Measurements from ENCODE around the gene TTC27. TPM values are rescaled to one million over a fixed set of nuclear protein-coding genes. Genes with fewer than 3 reads are reported as not detected.
A peak's percentile ranks its signal among the peaks of the same experiment; 100 is the strongest.

TTC27 gene
- polyA plus RNA-seq, 1 donor (not counting 4 experiments of a cell fraction or from before 2014, with no cell fraction given) = 28.7 TPM

GRCh38 chr2:32804205-32804604, 176.4 kb downstream of the TTC27 start:
- Histone ChIP-seq H3K27me3 (ENCODE audit: control insufficient read depth, extremely low read depth, insufficient read depth, low read length) (no peaks in the 10 kb centered on the region), H3K9me3 (ENCODE audit: control insufficient read depth, low read depth, low read length) (no peaks in the 10 kb centered on the region), H3K4me2 (ENCODE audit: control insufficient read depth, extremely low read depth, insufficient read depth, low read depth, low read length) (no peak overlapping the region), H3K4me1 (ENCODE audit: control insufficient read depth, extremely low read depth, insufficient read depth, low read length) (peaks cover 11% of the 10 kb centered on the region), H4K20me1 (ENCODE audit: control insufficient read depth, extremely low read depth, insufficient read depth, low read length) (no peaks in the 10 kb centered on the region), H3K36me3 (ENCODE audit: control insufficient read depth in 2 of 2, extremely low read depth in 1 of 2, insufficient read depth in 2 of 2, low read length in 2 of 2) (no peaks in the 10 kb centered on the region), H3K27ac (ENCODE audit: control insufficient read depth, insufficient read depth, low read length) (no peak overlapping the region), H3K9me1 (ENCODE audit: control insufficient read depth, extremely low read depth, insufficient read depth, low read length) (no peaks in the 10 kb centered on the region), H3K4me3 (ENCODE audit: control insufficient read depth in 2 of 3, extremely low read depth in 1 of 3, insufficient read depth in 2 of 3, low read depth in 1 of 3, low read length in 3 of 3) (no peak overlapping the region), H3K9ac (ENCODE audit: control insufficient read depth, extremely low read depth, insufficient read depth, low read length) (no peak overlapping the region), H2AFZ (ENCODE audit: control insufficient read depth, low read length) (no peak overlapping the region), H3K79me2 (ENCODE audit: control insufficient read depth, insufficient read depth, low read length) (no peaks in the 10 kb centered on the region)
- FAIRE-seq = no peak
- dilution Hi-C loops (cut with MboI; ENCODE audit: extremely low pct_ligation_motif_present, low sequenced_read_pairs) = no loop called here
- DNase-seq (ENCODE audit: low read depth, low spot score) = no peak
- TF ChIP-seq EZH2 (IDR thresholded peaks at IDR 0.05; ENCODE audit: low read length) = no peak
- no peak for TF ChIP-seq CTCF (optimal IDR thresholded peaks at IDR 0.05 in 1 of 3, IDR thresholded peaks at IDR 0.05 in 1 of 3, conservative IDR thresholded peaks at IDR 0.05 in 1 of 3; ENCODE audit: extremely low read depth in 1 of 3, insufficient read depth in 2 of 3, low read length in 3 of 3)

- DNase-seq (ENCODE audit: low read depth, low spot score) (no peak), FAIRE-seq (peak; percentile 34)
- Histone ChIP-seq H3K4me3 (ENCODE audit: control insufficient read depth in 2 of 3, extremely low read depth in 1 of 3, insufficient read depth in 2 of 3, low read depth in 1 of 3, low read length in 3 of 3) (no peak overlapping the region), H4K20me1 (ENCODE audit: control insufficient read depth, extremely low read depth, insufficient read depth, low read length) (no peaks in the 10 kb centered on the region), H3K79me2 (ENCODE audit: control insufficient read depth, insufficient read depth, low read length) (no peaks in the 10 kb centered on the region), H3K4me2 (ENCODE audit: control insufficient read depth, extremely low read depth, insufficient read depth, low read depth, low read length) (no peak overlapping the region), H2AFZ (ENCODE audit: control insufficient read depth, low read length) (no peak overlapping the region), H3K4me1 (ENCODE audit: control insufficient read depth, extremely low read depth, insufficient read depth, low read length) (peaks cover 11% of the 10 kb centered on the region), H3K9me1 (ENCODE audit: control insufficient read depth, extremely low read depth, insufficient read depth, low read length) (no peaks in the 10 kb centered on the region), H3K27me3 (ENCODE audit: control insufficient read depth, extremely low read depth, insufficient read depth, low read length) (no peaks in the 10 kb centered on the region), H3K9me3 (ENCODE audit: control insufficient read depth, low read depth, low read length) (no peaks in the 10 kb centered on the region), H3K27ac (ENCODE audit: control insufficient read depth, insufficient read depth, low read length) (no peak overlapping the region), H3K36me3 (ENCODE audit: control insufficient read depth in 2 of 2, extremely low read depth in 1 of 2, insufficient read depth in 2 of 2, low read length in 2 of 2) (no peaks in the 10 kb centered on the region), H3K9ac (ENCODE audit: control insufficient read depth, extremely low read depth, insufficient read depth, low read length) (no peak overlapping the region)
- TF ChIP-seq EZH2 (IDR thresholded peaks at IDR 0.05; ENCODE audit: low read length) = no peak
- no peak for TF ChIP-seq CTCF (optimal IDR thresholded peaks at IDR 0.05 in 1 of 3, IDR thresholded peaks at IDR 0.05 in 1 of 3, conservative IDR thresholded peaks at IDR 0.05 in 1 of 3; ENCODE audit: extremely low read depth in 1 of 3, insufficient read depth in 2 of 3, low read length in 3 of 3)
- dilution Hi-C loops (cut with MboI; ENCODE audit: extremely low pct_ligation_motif_present, low sequenced_read_pairs) = no loop called here
Measured at GRCh38 chr2:32805104-32806095, 177.6 kb downstream of the TTC27 start.

All from keratinocyte (primary cell).